ENCODE data around the gene HIPK4. TPM values are rescaled to one million over a fixed set of nuclear protein-coding genes. Genes with fewer than 3 reads are reported as not detected.

The HIPK4 gene
- 0.28 to 0.43 TPM (median 0.33 TPM) in 5 replicates for total RNA-seq (2022; extraction: Qiagen RNA extraction)

GRCh38 chr19:40390084-40390742 is at the start of gene HIPK4:
Gene HIPK4, minus strand, starts transcription at chr19:40390181. Its CDS starts 279 bp downstream, at chr19:40389902.

GRCh38 chr19:40425450-40426287 is 35.7 kb upstream of the HIPK4 start, which contains the start of gene SERTAD1:
Gene SERTAD1, minus strand, starts transcription at chr19:40425992. Its CDS starts 2,446 bp downstream, at chr19:40423546.

GRCh38 chr19:40413291-40413845 is 23.4 kb upstream of the HIPK4 start, which contains the start of gene PRX:
Gene PRX, minus strand, starts transcription at chr19:40413378. Its CDS starts 5,446 bp downstream, at chr19:40407932.

GRCh38 chr19:40348125-40348913 is 41.7 kb downstream of the HIPK4 start, which contains the start of the genes C19orf47 and PLD3:
Gene C19orf47, minus strand, starts transcription at chr19:40348397. Its CDS starts 6,540 bp downstream, at chr19:40341857.
Gene PLD3, plus strand, starts transcription at chr19:40348695. Its CDS starts 17,789 bp downstream, at chr19:40366484.

Other genes with a start within 250 kb of the HIPK4 start
- gene MAP3K10, start 198.8 kb downstream of the HIPK4 start, total RNA-seq (2022; extraction: Qiagen RNA extraction): 12.7 to 16.7 TPM (median 14.6 TPM) in 5 replicates
- gene TTC9B, start 171.8 kb downstream of the HIPK4 start, total RNA-seq (2022; extraction: Qiagen RNA extraction): 0.20 to 0.61 TPM (median 0.49 TPM) in 5 replicates
- 0.09 to 0.52 TPM (median 0.29 TPM) in 5 replicates for gene CCNP, start 163.5 kb downstream of the HIPK4 start, total RNA-seq (2022; extraction: Qiagen RNA extraction)
- gene AKT2, start 104.8 kb downstream of the HIPK4 start, total RNA-seq (2022; extraction: Qiagen RNA extraction): 121 to 176 TPM (median 170 TPM) in 5 replicates
- 23.6 to 32.3 TPM (median 31.8 TPM) in 5 replicates for gene C19orf47, start 41.8 kb downstream of the HIPK4 start, total RNA-seq (2022; extraction: Qiagen RNA extraction)
- 264 to 282 TPM (median 273 TPM) in 5 replicates for gene PLD3, start 41.5 kb downstream of the HIPK4 start, total RNA-seq (2022; extraction: Qiagen RNA extraction)
- 1.1 to 1.8 TPM (median 1.3 TPM) in 5 replicates for gene PRX, start 23.2 kb upstream of the HIPK4 start, total RNA-seq (2022; extraction: Qiagen RNA extraction)
- 24.6 to 40.8 TPM (median 30.7 TPM) in 5 replicates for gene SERTAD1, start 35.8 kb upstream of the HIPK4 start, total RNA-seq (2022; extraction: Qiagen RNA extraction)
- 36.8 to 45.9 TPM (median 41.9 TPM) in 5 replicates for gene SERTAD3, start 54.2 kb upstream of the HIPK4 start, total RNA-seq (2022; extraction: Qiagen RNA extraction)
- gene BLVRB, start 75.6 kb upstream of the HIPK4 start, total RNA-seq (2022; extraction: Qiagen RNA extraction): 254 to 367 TPM (median 326 TPM) in 5 replicates
- 0.49 to 0.69 TPM (median 0.64 TPM) in 5 replicates for gene SPTBN4, start 76.8 kb upstream of the HIPK4 start, total RNA-seq (2022; extraction: Qiagen RNA extraction)
- gene SHKBP1, start 186.7 kb upstream of the HIPK4 start, total RNA-seq (2022; extraction: Qiagen RNA extraction): 96.5 to 144 TPM (median 133 TPM) in 5 replicates
- 41.4 to 56.4 TPM (median 53.5 TPM) in 5 replicates for gene LTBP4, start 211.2 kb upstream of the HIPK4 start, total RNA-seq (2022; extraction: Qiagen RNA extraction)